ENCODE measurements around the gene WIPF3.
"Not testable (repeated sequence)": the region's sequence is repeated elsewhere in the genome, so short reads cannot be mapped to it uniquely, and the experiment has no call there.

Gene WIPF3

GRCh38 chr7:29884399-29885272 is 78.3 kb downstream of the WIPF3 start:
- DNase-seq = peak; percentile 48

GRCh38 chr7:29885626-29886025 is 79.3 kb downstream of the WIPF3 start:
- DNase-seq = no peak

DNA sequence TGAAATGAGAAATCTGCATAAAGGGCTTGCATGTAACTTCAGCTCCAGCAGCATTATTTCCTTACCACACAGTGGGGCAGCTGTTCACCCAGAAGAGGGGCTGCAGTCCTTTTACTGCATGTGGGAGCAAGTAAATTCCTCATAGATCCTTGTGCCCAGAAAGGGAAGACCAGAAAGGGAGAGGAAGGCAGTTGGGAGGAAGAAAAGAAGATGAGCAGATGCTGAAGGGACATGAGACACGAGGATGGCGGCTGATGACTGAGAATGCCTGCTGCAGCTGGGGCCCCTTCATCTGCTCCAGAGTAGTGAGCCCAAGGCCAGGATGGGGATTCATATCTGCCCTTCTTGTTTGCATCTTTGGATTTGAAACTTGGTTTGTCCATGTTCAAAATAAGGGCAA is 80.5 kb downstream of the WIPF3 start:
- DNase-seq = no peak

DNA sequence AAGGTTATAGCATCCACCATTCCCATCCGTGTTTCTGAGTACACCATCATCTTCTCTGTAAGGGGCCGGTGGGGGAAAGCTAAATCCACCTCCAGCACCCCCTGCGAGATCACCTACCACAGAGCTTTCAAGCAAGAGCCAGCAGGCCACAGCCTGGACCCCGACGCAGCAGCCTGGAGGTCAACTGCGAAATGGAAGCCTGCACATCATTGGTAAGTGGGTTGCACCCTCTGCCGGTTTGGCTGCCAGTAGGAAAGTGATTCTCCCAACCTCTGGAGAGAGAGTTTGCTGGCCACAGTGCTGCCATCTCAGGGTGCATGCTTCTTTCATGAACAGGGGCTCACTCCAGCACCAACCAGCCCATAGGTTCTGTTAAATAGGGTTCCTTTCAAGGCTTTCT is 81.7 kb downstream of the WIPF3 start:
- no peak for DNase-seq

DNA sequence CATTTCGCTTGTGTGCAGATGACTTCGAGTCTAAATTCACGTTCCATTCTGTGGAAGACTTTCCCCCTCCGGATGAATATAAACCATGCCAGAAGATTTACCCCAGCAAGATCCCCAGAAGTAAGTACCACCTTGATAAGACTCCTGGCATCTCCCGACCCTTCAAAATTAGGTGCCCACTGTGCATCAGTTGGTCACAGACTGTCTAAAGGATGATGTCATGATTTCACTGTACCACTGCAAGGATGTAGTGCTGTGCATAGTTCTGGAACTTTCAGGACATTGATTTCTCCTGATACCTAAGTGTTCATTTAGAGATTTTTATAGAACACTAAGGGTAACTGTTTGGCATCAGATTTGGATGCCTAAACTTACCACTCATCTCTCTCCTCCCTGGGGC is 83.0 kb downstream of the WIPF3 start:
- DNase-seq = no peak

- DNase-seq = no peak
Observed at GRCh38 chr7:29890251-29890650, 83.9 kb downstream of the WIPF3 start.

- not testable (repeated sequence) for DNase-seq
Observed at GRCh38 chr7:29890786-29891185, 84.5 kb downstream of the WIPF3 start.

DNA sequence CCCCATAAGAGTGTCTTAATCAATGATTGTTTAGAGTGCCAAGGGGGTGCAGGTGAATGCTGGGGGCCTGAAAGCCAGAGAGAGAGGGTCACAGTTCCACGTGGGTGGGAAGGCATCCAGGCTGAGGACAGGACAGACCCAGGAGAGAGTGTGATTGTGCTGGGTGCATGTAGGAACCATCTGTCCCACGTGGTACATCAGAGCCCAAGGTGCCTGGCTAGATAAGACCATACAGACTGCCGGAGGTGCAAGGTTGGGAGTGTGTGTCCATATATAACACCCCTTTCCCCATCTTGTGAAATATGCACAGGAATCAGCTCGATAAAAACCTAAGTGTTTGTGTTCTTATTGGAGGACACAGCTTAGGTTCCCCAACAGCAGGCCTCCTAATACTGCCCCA is 85.5 kb downstream of the WIPF3 start:
- DNase-seq = no peak

DNA sequence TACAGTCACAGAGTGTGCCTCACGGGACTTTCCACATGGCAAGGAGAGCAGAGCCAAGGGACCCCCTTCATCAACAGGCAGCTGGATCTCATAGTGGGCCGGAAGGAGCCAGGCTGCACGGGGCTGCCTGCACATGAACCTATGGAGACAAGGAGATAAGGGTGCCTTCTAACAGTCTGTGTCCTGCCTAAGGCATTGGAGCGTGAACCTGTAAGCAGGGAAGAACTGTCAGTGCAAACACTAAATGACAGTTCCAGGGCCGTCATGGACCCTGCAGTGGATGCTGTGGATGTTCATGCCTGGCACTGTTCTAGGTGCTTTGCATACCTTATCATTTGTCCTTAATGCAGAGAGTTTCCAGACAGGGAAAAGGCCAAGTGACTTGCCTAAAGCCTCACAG is 85.9 kb downstream of the WIPF3 start:
- no peak for DNase-seq

- no peak for DNase-seq
Observed at GRCh38 chr7:29893351-29893965, 87.2 kb downstream of the WIPF3 start.

- no peak for DNase-seq
Observed at GRCh38 chr7:29894256-29894655, 87.9 kb downstream of the WIPF3 start.

- DNase-seq = no peak
Observed at GRCh38 chr7:29895559-29895958, 89.3 kb downstream of the WIPF3 start.

GRCh38 chr7:29896685-29897411 is 90.5 kb downstream of the WIPF3 start:
- DNase-seq = no peak

DNA sequence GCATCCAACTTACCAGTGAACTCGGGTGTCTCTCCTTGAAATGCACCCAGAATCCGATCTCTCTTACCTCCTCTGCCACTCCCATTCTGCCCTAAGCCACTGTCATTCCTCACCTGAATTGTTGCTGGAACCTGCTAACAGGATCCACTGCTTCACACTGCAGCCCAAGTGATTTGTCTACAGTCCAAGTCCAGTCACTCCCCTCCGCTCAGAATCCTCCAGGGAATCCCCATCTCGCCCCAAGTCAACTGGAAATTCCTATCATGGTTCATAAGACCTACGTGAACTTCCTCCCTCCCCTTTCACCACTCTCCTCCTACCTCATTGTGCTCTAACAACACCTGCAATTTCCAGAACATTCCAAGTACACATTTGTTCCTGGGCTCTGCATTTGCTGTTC is 92.0 kb downstream of the WIPF3 start:
- DNase-seq = no peak

GRCh38 chr7:29900745-29901144 is 94.4 kb downstream of the WIPF3 start:
- peak; percentile 75 for DNase-seq

GRCh38 chr7:29906200-29907022 is 100.1 kb downstream of the WIPF3 start:
- DNase-seq = no peak

DNA sequence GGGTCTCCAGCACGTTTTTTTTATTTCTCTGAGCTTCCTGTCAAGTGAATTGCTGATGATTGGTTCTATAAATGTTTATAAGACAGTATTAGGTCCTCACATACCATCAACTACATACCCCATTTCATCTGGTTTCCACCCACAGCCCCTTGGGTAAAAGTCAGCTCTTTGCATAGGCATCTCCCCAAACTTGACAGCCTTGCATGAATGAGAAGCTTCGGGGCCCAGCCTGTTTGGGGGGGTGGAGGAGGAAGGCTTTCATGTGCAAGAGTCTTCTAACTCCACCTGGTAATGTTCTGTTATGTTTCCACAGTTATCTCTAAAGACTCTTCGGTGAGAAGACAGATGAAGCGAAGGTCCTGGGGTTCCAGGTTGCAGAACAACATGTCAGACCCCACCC is 107.9 kb downstream of the WIPF3 start:
- no peak for DNase-seq

- DNase-seq = no peak
Observed at GRCh38 chr7:29915481-29916215, 109.3 kb downstream of the WIPF3 start.

DNA sequence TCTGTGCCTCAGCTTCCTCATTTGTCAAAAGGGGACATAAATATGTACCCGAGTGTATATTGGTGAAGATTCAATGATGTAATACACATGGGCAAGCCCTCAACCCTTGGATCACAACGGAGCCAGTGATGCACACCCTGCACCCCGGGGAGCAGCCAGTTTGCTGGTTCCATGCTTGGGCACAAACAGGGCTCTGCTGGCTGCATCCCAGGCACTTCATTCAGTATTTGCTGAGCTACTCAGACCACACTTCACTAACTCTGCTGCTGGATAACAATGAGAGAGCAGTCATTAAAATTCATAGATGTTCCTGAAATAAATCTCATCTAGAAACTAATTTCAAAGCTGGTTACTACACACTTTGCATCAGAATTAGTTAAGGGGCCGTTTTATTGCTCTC is 111.3 kb downstream of the WIPF3 start:
- peak; percentile 81 for DNase-seq

GRCh38 chr7:29918850-29919249 is 112.5 kb downstream of the WIPF3 start:
- no peak for DNase-seq

GRCh38 chr7:29919790-29920189 is 113.5 kb downstream of the WIPF3 start:
- DNase-seq = no peak

DNA sequence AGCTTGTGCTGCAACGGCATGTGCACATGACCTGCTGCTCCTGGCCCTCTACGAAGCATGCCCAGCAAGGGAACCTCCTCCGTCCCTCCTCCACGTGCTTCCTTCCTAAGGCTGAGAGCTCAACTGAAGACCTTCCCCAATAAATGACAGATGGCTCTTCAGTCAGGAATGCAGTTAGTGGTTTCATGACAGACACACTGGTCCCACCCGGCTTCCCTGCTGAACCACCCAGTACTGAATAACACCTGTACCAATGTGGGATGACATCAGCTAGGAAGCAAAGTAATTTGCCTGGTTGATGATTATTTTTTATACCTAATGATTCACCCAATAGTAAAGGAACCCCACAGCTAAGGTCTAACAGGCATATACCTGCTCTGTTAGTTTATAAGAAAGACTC is 114.2 kb downstream of the WIPF3 start:
- DNase-seq = no peak
